ENCODE results near the gene GABRR1.

GABRR1 gene

DNA sequence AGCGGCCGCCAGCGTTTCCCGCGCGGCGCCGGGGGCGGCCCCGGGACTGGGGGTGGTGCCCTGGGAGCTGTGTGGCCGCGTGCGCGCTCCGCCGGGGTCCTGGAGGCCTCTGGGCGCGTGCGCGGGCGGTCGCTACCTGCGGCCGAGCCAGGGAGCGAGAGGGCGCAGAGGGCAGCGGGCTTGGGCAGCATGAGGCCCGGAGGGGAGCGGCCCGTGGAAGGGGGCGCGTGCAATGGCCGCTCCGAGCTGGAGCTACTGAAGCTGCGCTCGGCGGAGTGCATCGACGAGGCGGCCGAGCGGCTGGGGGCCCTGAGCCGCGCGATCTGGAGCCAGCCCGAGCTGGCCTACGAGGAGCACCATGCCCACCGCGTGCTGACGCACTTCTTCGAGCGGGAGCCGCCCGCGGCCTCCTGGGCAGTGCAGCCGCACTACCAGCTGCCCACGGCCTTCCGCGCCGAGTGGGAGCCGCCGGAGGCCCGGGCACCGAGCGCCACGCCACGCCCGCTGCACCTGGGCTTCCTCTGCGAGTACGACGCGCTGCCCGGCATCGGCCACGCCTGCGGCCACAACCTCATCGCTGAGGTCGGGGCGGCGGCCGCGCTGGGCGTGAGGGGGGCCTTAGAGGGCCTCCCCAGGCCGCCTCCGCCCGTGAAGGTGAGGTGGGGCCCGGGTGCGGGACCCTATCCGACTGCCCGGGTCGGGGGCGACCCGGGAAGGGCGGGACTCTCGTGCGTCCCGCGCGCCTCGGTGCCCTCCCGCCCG is 71.0 kb downstream of the GABRR1 start, which contains the start of gene PM20D2:
Gene PM20D2, plus strand, starts transcription at position 100 of the 762 bp plus-strand sequence. Its CDS starts 90 bp downstream, at position 190.
- no peak for TF ChIP-seq CTCF (IDR thresholded peaks at IDR 0.05; ENCODE audit: borderline replicate concordance, control extremely low read depth, extremely low read depth, insufficient read depth, missing control alignments)
- peak; percentile 86 for DNase-seq (ENCODE audit: low spot score)
- in situ Hi-C loops (cut with MboI; ENCODE audit: low sequenced_read_pairs, unreplicated experiment), result no loop called here

- TF ChIP-seq CTCF (IDR thresholded peaks at IDR 0.05; ENCODE audit: borderline replicate concordance, control extremely low read depth, extremely low read depth, insufficient read depth, missing control alignments), result no peak
- in situ Hi-C loops (cut with MboI; ENCODE audit: low sequenced_read_pairs, unreplicated experiment), result no loop called here
- DNase-seq (ENCODE audit: low spot score), result peak; percentile 82
Measured at GRCh38 chr6:89145091-89145955, 71.8 kb downstream of the GABRR1 start.

GRCh38 chr6:89144354-89144906 is 72.7 kb downstream of the GABRR1 start:
- no peak for TF ChIP-seq CTCF (IDR thresholded peaks at IDR 0.05; ENCODE audit: borderline replicate concordance, control extremely low read depth, extremely low read depth, insufficient read depth, missing control alignments)
- DNase-seq (ENCODE audit: low spot score), result peak; percentile 53
- in situ Hi-C loops (cut with MboI; ENCODE audit: low sequenced_read_pairs, unreplicated experiment), result no loop called here

- DNase-seq (ENCODE audit: low spot score), result no peak
- no peak for TF ChIP-seq CTCF (IDR thresholded peaks at IDR 0.05; ENCODE audit: borderline replicate concordance, control extremely low read depth, extremely low read depth, insufficient read depth, missing control alignments)
- in situ Hi-C loops (cut with MboI; ENCODE audit: low sequenced_read_pairs, unreplicated experiment), result no loop called here
Measured at GRCh38 chr6:89140347-89141156, 76.6 kb downstream of the GABRR1 start.

DNA sequence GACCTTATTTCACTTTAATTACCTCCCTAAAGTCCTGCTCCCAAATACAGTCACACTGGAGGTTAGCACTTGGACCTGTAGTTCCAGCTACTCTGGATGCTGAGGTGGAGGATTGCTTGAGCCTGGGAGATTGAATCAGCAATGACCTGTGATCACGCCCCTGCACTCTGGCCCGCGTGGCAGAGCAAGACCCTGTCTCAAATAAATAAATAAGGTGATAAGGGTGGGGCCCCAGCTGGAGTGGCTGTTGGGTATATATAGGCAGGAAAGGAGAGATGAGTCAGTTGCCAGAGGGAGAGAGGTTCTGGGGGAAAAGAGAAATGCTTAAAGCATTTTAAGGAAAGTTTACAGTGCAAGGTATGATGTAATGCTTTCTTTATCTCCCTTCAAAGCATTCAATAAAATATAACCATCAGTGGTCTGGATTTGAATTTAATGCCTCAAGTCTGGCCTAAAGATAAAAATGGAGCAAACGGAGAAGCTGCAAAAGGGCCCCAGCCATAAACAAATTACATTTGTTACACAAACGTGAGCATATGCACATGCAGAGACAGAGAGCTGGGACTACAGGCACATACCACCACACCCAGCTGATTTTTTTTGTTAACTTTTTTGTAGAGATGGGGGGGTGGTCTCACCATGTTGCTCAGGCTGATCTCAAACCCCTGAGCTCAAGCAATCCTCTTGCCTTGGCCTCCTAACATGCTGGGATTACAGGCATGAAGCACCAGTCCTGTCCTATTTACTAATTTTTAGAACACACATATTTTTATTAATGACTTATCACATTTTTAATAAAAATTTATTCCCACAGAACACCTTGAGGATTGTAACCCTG is 77.4 kb downstream of the GABRR1 start:
- no peak for DNase-seq (ENCODE audit: low spot score)
- TF ChIP-seq CTCF (IDR thresholded peaks at IDR 0.05; ENCODE audit: borderline replicate concordance, control extremely low read depth, extremely low read depth, insufficient read depth, missing control alignments), result no peak
- in situ Hi-C loops (cut with MboI; ENCODE audit: low sequenced_read_pairs, unreplicated experiment), result no loop called here
